Stimulated activated CD4-positive, alpha-beta T cell treated with anti-CD3 and anti-CD28 coated beads, TNF-alpha, amount 100 ng/mL, for 4 hours (primary cell): ENCODE results near the gene HCST.
"Not testable (repeated sequence)": the region's sequence is repeated elsewhere in the genome, so short reads cannot be mapped to it uniquely, and the experiment has no call there.

Experiments
- DNase-seq, 3 experiments: peaks; one replicate each; pipeline ENCODE4 v3.0.0-alpha.2; 2020; ENCODE audit warnings: low read depth in 3 of 3

Gene HCST

GRCh38 chr19:35904311-35905068 is 2.2 kb downstream of the HCST start:
- DNase-seq = no peak

- DNase-seq = no peak
Measured at GRCh38 chr19:35905178-35905727, 2.9 kb downstream of the HCST start.

DNA sequence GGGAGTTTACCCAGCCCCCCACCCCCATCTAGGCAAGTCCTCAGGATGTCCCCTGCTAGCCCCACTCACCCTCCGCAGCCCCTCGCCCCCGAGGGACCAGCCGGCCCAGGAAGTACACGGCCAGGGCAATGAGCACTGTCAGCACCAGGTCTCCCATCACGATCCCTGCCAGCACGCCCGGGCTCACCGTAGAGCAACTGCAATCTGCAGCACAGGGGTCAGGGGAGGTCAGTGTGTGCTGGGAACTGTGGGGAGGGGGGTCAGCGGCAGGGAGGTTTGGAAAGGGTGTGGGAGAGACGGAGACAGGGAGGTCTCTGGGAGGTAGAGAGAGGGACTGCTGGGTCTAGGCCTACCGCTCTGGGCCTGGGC is 5.0 kb downstream of the HCST start:
- DNase-seq = no peak

- DNase-seq = no peak
Measured at GRCh38 chr19:35908010-35908441, 5.7 kb downstream of the HCST start, which contains the start of gene TYROBP. Gene TYROBP, minus strand, starts transcription at chr19:35908295. Its CDS starts 67 bp downstream, at chr19:35908228.

DNA sequence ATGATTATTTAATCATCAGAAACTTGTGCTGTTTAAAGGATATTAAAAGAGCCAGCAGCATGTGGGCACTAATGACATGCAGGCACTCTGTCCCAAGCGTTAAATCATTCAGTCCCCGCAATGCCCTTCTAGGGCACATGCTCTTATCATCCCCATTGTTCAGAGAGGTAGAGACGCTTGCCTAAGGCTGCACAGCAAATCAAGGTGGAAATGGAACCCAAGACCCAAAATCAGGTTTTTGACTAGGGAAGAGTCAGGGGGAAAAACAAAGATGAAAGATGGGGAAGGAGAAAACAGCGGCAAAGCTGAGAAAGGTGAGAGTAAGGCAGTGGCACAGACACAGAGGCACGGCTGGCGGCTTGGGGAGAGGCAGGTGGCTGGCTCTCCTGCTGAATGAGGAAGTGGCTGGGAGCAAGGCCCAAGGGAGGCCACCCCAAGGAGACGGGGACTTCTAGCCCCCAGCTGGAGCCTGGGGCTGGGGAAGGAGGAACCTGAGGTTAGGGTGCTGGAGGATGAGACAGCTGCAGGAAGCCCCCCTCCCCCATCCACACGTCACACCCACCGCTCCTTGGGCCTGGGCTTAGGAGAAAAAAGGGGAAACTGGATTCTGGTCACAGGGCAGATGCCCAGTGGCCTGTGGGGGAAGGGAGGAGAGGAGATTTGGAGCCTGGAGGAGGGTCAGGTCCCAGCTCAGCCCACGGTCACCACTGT is 6.8 kb downstream of the HCST start:
- no peak for DNase-seq

DNA sequence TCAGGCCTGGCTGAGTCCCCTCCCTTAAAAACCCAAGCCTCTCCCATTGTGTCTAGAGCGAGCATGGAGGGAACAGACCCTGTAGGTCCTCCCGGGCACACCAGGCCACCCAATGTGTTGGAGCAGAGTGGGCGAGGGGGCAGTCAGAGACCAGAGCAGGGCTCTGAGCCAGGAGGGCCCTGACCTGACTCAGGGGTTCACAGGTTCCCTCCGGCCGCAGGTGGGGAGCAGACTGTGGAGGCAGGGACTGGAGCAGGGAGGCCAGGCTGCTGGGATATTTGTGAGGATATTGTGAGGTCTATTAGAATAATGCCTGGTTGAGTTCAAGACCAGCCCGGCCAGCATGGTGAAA is 7.3 kb downstream of the HCST start:
- no peak for DNase-seq

- not testable (repeated sequence) for DNase-seq
Measured at GRCh38 chr19:35910355-35910754, 8.0 kb downstream of the HCST start.

DNA sequence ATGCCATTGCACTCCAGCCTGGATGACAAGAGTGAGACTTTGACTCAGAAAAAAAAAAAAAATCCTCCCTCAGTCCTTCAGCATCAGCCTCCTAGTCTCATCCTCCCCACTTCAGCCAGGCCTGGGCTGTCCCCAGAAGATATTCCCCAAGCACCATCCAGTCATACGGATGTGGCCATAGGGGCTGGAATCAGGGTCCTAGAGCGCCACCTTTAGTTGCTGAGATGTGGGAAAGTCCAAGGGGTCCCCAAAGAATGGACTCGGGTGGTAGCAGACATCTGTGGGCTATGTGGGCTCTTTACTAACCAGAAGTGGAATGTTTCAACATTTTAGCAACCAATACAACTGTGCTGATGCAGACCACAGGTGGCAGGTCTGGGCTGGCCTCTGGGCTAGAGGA is 8.8 kb downstream of the HCST start:
- no peak for DNase-seq

- no peak for DNase-seq
Measured at GRCh38 chr19:35911790-35912189, 9.5 kb downstream of the HCST start.

DNA sequence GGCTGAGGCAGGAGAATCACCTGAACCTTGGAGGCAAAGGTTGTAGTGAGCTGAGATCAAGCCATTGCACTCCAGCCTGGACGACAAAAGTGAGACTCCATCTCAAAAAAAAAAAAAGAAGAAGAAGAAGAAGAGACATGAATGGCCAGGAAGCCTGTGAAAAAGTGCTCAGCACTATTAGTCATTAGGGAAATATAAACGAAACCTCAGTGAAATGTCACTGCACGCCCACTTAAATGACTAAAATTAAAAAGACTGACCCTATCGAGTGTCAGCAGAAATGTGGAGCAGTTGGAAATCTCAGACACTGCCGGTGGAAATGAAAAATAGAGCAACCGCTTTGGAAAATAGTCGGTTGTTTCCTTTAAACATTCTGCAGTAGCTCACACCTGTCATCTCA is 11.3 kb downstream of the HCST start:
- DNase-seq = no peak

GRCh38 chr19:35915443-35915842 is 13.1 kb downstream of the HCST start:
- no peak for DNase-seq

DNA sequence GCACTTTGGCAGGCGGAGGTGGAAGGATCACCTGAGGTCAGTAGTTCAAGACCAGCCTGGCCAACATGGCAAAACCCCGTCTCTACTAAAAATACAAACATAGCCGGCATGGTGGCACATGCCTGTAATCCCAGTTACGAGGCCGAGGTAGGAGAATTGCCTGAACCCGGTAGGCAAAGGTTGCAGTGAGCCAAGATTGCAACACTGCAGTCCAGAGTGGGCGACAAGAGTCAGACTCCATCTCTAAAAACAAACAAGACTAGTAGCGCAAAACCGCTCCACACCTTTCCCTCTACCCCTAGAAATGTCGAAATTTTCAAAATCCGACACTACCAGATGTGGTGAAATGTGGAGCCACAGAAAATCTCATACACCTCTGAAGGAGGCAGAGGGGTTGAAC is 17.0 kb downstream of the HCST start:
- DNase-seq = no peak

GRCh38 chr19:35921012-35921411 is 18.7 kb downstream of the HCST start:
- DNase-seq = no peak

GRCh38 chr19:35925501-35925900 is 23.2 kb downstream of the HCST start:
- DNase-seq = no peak

- no peak for DNase-seq
Measured at GRCh38 chr19:35928507-35928906, 26.2 kb downstream of the HCST start.

- DNase-seq = no peak
Measured at GRCh38 chr19:35929876-35930275, 27.5 kb downstream of the HCST start.

DNA sequence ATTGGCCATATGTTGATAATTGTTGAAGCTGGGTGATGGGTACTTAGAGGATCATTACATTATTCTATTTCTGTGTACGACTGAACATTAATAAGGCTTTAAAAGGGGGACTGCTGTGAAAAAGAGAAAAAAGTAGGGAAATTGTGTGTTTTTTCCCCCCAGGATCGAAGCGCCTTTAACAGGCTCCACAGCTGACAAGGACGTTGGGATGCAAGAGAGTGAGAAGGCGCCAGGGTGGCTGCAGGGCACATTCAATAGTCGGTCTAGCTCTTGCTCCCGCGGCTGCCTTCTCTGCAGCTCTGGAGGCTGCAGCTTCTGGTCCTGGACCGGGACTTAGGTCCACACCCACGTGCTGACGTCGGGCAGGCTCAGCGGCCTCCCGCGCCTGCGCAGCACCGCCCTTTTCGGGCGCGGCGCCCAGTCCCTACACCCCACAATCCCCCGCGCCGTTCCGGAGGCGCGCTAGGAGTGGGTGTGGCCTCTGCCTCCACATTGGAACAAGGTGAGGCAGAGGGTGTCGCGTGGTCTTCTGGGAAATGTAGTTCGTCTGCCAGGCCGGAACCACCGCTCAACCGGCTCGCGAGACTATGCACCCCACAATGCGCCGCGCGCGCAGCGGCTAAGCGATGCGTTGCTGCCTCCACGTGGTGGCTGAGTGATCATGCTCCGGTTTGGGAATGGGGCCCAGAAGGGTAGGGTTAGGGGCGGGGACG is 29.0 kb downstream of the HCST start:
- peak; percentile 93 to 99 (median 98) for DNase-seq

DNA sequence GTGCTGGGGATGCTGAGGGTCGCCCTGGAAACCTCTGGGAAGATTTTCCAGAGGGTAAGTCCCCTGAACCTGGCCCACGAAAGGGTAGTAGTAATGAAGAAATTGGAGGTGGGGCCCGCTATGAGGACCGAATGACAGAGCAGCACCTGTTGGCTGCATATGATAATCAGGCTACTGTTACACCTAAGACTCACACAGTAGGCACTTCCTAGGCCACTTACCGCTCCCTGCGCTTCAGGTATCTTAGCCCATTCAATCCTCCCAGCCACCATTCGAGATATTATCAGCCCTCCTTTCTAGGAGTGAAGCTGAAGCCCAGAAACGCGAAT is 29.5 kb downstream of the HCST start:
- DNase-seq = no peak

- DNase-seq = no peak
Measured at GRCh38 chr19:35932291-35932936, 30.1 kb downstream of the HCST start.

GRCh38 chr19:35935911-35936737 is 33.8 kb downstream of the HCST start, which contains the start of gene LRFN3:
Gene LRFN3, plus strand, starts transcription at chr19:35936374. Its CDS starts 3,052 bp downstream, at chr19:35939426.
- DNase-seq = peak; percentile 34 to 47 (median 43)

DNA sequence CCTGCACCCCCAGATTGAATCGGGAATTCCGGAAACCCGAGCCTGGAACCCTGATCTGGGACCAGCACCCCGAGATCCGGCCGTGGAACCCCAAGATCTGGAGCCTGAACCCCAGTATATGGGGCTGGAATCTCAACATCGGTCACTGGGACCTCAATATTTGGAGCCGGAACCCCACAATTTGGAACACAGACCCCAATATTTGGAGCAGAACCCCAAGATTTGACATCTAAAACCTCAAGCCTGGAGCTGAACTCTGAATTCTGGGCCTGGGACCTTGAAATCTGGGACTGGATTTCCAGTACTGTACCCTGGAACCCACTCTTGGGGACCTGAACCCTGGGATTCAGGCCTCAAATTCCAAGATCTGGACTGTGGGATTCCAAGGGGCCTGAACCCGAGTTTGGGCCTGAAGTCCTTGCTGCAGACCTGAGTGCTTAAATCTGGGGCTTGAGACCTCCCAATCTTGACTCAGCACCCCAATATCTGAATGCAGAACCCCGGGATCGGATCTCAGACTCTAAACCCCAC is 34.5 kb downstream of the HCST start:
- DNase-seq = no peak
